ENCODE results near the gene SNX32. TPM values are rescaled to one million over a fixed set of nuclear protein-coding genes. Genes with fewer than 3 reads are reported as not detected.

SNX32 gene
- total and polyA plus RNA-seq, 9 of the 15 experiments (the other 6 are each of a cell fraction or from before 2014, with no cell fraction given) = 0.03 TPM; not detected in 7

DNA sequence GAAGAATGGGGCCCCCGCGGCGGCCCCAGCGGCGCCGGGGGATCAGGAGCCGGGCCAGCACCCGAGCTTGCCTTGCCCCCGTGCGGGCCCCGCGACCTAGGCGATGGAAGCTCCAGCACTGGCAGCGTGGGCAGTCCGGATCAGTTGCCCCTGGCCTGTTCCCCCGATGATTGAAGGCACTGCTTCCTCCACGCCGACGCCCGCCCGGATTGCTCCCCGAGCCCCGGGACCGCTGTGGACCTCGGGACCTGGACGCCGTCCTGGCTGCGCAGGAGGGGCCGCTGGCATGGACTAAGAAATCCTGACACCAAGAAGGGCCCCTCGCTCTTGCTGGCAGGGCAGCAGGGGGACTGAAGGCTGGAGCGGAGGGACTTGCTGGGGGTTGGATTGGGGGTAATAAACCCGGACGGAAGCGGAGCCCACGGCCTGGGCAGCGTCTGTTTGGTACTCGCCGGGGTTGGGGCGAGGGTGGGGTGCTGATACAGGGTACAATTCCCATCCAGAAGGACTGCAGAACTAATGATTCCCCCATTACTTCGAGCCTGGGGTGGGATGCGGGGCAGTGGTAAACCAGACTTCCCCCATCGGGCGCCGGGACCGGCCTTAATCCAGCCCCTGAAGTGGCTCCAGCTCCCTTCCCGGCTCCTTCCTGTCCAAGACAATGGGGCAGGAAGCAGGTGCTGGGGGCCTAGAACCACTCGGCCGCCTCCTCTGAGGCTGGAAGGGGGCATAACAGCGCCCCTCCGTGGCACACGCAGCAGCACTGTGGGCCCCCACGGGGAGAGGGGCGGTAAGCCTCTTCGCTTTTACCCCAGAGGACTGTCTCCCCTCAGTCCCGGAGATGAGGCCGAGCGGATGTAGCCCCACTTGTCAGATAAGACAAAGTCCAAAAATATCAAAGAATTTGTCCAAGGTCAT, 57.7 kb downstream of the SNX32 start (continued):
- TF ChIP-seq PRMT5 (CRISPR knock-in tag; IDR thresholded peaks at IDR 0.05) = no peak
- TF ChIP-seq SRSF7 (optimal IDR thresholded peaks at IDR 0.05; ENCODE audit: low read depth, low read length) = no peak
- no peak for TF ChIP-seq ZNF76 (CRISPR knock-in tag; IDR thresholded peaks at IDR 0.05; ENCODE audit: borderline replicate concordance)
- no peak for TF ChIP-seq ZC3H4 (CRISPR knock-in tag; IDR thresholded peaks at IDR 0.05; ENCODE audit: borderline replicate concordance)
- no peak for TF ChIP-seq TCFL5 (CRISPR knock-in tag; conservative IDR thresholded peaks at IDR 0.05)
- TF ChIP-seq NFIX (CRISPR knock-in tag; IDR thresholded peaks at IDR 0.05; ENCODE audit: low read depth) = no peak
- TF ChIP-seq, protein P1, sequence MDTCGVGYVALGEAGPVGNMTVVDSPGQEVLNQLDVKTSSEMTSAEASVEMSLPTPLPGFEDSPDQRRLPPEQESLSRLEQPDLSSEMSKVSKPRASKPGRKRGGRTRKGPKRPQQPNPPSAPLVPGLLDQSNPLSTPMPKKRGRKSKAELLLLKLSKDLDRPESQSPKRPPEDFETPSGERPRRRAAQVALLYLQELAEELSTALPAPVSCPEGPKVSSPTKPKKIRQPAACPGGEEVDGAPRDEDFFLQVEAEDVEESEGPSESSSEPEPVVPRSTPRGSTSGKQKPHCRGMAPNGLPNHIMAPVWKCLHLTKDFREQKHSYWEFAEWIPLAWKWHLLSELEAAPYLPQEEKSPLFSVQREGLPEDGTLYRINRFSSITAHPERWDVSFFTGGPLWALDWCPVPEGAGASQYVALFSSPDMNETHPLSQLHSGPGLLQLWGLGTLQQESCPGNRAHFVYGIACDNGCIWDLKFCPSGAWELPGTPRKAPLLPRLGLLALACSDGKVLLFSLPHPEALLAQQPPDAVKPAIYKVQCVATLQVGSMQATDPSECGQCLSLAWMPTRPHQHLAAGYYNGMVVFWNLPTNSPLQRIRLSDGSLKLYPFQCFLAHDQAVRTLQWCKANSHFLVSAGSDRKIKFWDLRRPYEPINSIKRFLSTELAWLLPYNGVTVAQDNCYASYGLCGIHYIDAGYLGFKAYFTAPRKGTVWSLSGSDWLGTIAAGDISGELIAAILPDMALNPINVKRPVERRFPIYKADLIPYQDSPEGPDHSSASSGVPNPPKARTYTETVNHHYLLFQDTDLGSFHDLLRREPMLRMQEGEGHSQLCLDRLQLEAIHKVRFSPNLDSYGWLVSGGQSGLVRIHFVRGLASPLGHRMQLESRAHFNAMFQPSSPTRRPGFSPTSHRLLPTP (IDR thresholded peaks at IDR 0.05; ENCODE audit: borderline replicate concordance, extremely low read depth, insufficient read length) = no peak
- no peak for TF ChIP-seq ESRRB (CRISPR knock-in tag; IDR thresholded peaks at IDR 0.05; ENCODE audit: borderline replicate concordance)
- TF ChIP-seq RBM39 (optimal IDR thresholded peaks at IDR 0.05; ENCODE audit: low read depth, low read length) = peak; percentile 59
- no peak for TF ChIP-seq ZFP30 (CRISPR knock-in tag; IDR thresholded peaks at IDR 0.05; ENCODE audit: borderline replicate concordance)
- TF ChIP-seq, protein P2, sequence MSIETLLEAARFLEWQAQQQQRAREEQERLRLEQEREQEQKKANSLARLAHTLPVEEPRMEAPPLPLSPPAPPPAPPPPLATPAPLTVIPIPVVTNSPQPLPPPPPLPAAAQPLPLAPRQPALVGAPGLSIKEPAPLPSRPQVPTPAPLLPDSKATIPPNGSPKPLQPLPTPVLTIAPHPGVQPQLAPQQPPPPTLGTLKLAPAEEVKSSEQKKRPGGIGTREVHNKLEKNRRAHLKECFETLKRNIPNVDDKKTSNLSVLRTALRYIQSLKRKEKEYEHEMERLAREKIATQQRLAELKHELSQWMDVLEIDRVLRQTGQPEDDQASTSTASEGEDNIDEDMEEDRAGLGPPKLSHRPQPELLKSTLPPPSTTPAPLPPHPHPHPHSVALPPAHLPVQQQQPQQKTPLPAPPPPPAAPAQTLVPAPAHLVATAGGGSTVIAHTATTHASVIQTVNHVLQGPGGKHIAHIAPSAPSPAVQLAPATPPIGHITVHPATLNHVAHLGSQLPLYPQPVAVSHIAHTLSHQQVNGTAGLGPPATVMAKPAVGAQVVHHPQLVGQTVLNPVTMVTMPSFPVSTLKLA (conservative IDR thresholded peaks at IDR 0.05) = peak in 1 of 2 experiments; percentile 43; a peak in 1 of 4 replicates
- no peak for TF ChIP-seq ZBTB17 (CRISPR knock-in tag; IDR thresholded peaks at IDR 0.05)
- TF ChIP-seq HNRNPK (IDR thresholded peaks at IDR 0.05; ENCODE audit: low read depth, low read length, poor library complexity, severe bottlenecking) = no peak
- 0 out of 2 replicates have a peak, but pooled peaks have one; percentile 33 for TF ChIP-seq SMAD4 (CRISPR knock-in tag; conservative IDR thresholded peaks at IDR 0.05)
- TF ChIP-seq, protein P3, sequence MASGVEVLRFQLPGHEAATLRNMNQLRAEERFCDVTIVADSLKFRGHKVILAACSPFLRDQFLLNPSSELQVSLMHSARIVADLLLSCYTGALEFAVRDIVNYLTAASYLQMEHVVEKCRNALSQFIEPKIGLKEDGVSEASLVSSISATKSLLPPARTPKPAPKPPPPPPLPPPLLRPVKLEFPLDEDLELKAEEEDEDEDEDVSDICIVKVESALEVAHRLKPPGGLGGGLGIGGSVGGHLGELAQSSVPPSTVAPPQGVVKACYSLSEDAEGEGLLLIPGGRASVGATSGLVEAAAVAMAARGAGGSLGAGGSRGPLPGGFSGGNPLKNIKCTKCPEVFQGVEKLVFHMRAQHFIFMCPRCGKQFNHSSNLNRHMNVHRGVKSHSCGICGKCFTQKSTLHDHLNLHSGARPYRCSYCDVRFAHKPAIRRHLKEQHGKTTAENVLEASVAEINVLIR (CRISPR knock-in tag; IDR thresholded peaks at IDR 0.05) = no peak
- TF ChIP-seq OTX1 (CRISPR knock-in tag; IDR thresholded peaks at IDR 0.05) = 0 out of 2 replicates have a peak, but pooled peaks have one; percentile 12
- peak in 1 of 2 experiments; percentile 23; a peak in 1 of 4 replicates for TF ChIP-seq TRIM24 (IDR thresholded peaks at IDR 0.05)
- TF ChIP-seq HEY1 (CRISPR knock-in tag; IDR thresholded peaks at IDR 0.05; ENCODE audit: borderline replicate concordance) = no peak
- peak in 1 of 2 experiments; percentile 69; a peak in 2 of 4 replicates for TF ChIP-seq SIN3A (IDR thresholded peaks at IDR 0.05; ENCODE audit: borderline replicate concordance in 2 of 2, control insufficient read depth in 1 of 2, low read depth in 2 of 2, low read length in 2 of 2)
- TF ChIP-seq MCM2 (IDR thresholded peaks at IDR 0.05; ENCODE audit: low read depth) = no peak
- TF ChIP-seq ZNF175 (CRISPR knock-in tag; IDR thresholded peaks at IDR 0.05; ENCODE audit: low read depth) = no peak
- TF ChIP-seq MCM5 (IDR thresholded peaks at IDR 0.05; ENCODE audit: low read depth) = no peak
